ENCODE data around the gene CPOX. TPM values are rescaled to one million over a fixed set of nuclear protein-coding genes. Genes with fewer than 3 reads are reported as not detected.
A peak's percentile ranks its signal among the peaks of the same experiment; 100 is the strongest.
"Not testable (repeated sequence)": the region's sequence is repeated elsewhere in the genome, so short reads cannot be mapped to it uniquely, and the experiment has no call there.

CPOX gene
- total RNA-seq: 10 to 100 TPM; 16.2 to 17.9 (median 17.6) TPM
- long read RNA-seq, donor 1, transcript CPOX-201 (7 exons, 2,821 nt): major isoform, 24 of 28 reads
- long read RNA-seq, donor 1, partial matches to known transcripts: 0 of 28 reads
- long read RNA-seq, donor 1, other reads (novel, unspliced or antisense): 4 of 28 reads
- long read RNA-seq, donor 2, partial matches to known transcripts: 1 of 1 reads
- long read RNA-seq, donor 2, other reads (novel, unspliced or antisense): 0 of 1 reads

- peak within 1 kb of the TSS; percentile 77 for H3K4me3 ChIP-seq
- no peaks in the 10 kb centered on the region for H3K9me3 ChIP-seq
- peak; percentile 99 for ATAC-seq
- H3K36me3 ChIP-seq (ENCODE audit: low read depth): no peaks in the 10 kb centered on the region
- peak; percentile 93 to 94 (median 94) for DNase-seq
- peaks cover 10% of the 10 kb centered on the region for H3K4me1 ChIP-seq (ENCODE audit: low read depth)
- intact Hi-C loops (cut with DNase I, micrococcal nuclease): no loop called here
- no peak for TF ChIP-seq CTCF (IDR thresholded peaks at IDR 0.05)
These were observed at the start of gene CPOX for GRCh38 chr3:98593046-98593936. Gene CPOX (minus strand): TSS chr3:98593611. CDS start chr3:98593504, 107 bp downstream.

GRCh38 chr3:98642769-98643168, 49.4 kb upstream of the CPOX start:
- DNase-seq; intact Hi-C loops (cut with DNase I, micrococcal nuclease): not testable (repeated sequence)

GRCh38 chr3:98641756-98642155, 48.3 kb upstream of the CPOX start:
- H3K9me3 ChIP-seq; DNase-seq; H3K4me1 ChIP-seq (ENCODE audit: low read depth); ATAC-seq; H3K36me3 ChIP-seq (ENCODE audit: low read depth); H3K4me3 ChIP-seq; intact Hi-C loops (cut with DNase I, micrococcal nuclease): not testable (repeated sequence)

More at GRCh38 chr3:98642769-98643168, 49.4 kb upstream of the CPOX start:
- not testable (repeated sequence) for H3K9me3 ChIP-seq; H3K4me1 ChIP-seq (ENCODE audit: low read depth); ATAC-seq; H3K4me3 ChIP-seq; H3K36me3 ChIP-seq (ENCODE audit: low read depth)

- H3K4me1 ChIP-seq (ENCODE audit: low read depth); intact Hi-C loops (cut with DNase I, micrococcal nuclease); H3K4me3 ChIP-seq; H3K36me3 ChIP-seq (ENCODE audit: low read depth); ATAC-seq; H3K9me3 ChIP-seq; DNase-seq: not testable (repeated sequence)
These were observed 45.1 kb upstream of the CPOX start for GRCh38 chr3:98638515-98638914.

- DNase-seq (no peak), ATAC-seq (no peak)
- Histone ChIP-seq H3K4me3 (no peak overlapping the region), H3K4me1 (ENCODE audit: low read depth) (no peaks in the 10 kb centered on the region), H3K36me3 (ENCODE audit: low read depth) (no peaks in the 10 kb centered on the region), H3K9me3 (no peaks in the 10 kb centered on the region)
- intact Hi-C loops (cut with DNase I, micrococcal nuclease): no loop called here
- no peak for TF ChIP-seq CTCF (IDR thresholded peaks at IDR 0.05)
These were observed 37.0 kb upstream of the CPOX start for GRCh38 chr3:98630416-98630815.

GRCh38 chr3:98628317-98628716, 34.9 kb upstream of the CPOX start:
- no peak for ATAC-seq
- intact Hi-C loops (cut with DNase I, micrococcal nuclease): no loop called here
- no peak for DNase-seq
- Histone ChIP-seq H3K4me1 (ENCODE audit: low read depth) (no peaks in the 10 kb centered on the region), H3K4me3 (no peak overlapping the region), H3K9me3 (no peaks in the 10 kb centered on the region), H3K36me3 (ENCODE audit: low read depth) (no peaks in the 10 kb centered on the region)
- no peak for TF ChIP-seq CTCF (IDR thresholded peaks at IDR 0.05)

GRCh38 chr3:98626151-98626550, 32.7 kb upstream of the CPOX start:
- no peaks in the 10 kb centered on the region for H3K36me3 ChIP-seq (ENCODE audit: low read depth)
- no peak for ATAC-seq
- no peak for DNase-seq
- H3K9me3 ChIP-seq: no peaks in the 10 kb centered on the region
- no peak for TF ChIP-seq CTCF (IDR thresholded peaks at IDR 0.05)
- H3K4me1 ChIP-seq (ENCODE audit: low read depth): no peaks in the 10 kb centered on the region
- intact Hi-C loops (cut with DNase I, micrococcal nuclease): no loop called here
- no peak overlapping the region for H3K4me3 ChIP-seq
